Measurements from ENCODE around the gene ANO10.

- TF ChIP-seq CTCF (IDR thresholded peaks at IDR 0.05) (no peak), EZH2 (IDR thresholded peaks at IDR 0.05; ENCODE audit: borderline replicate concordance, insufficient read depth, low read depth, low read length, poor library complexity, severe bottlenecking) (no peak)
Measured at GRCh38 chr3:43366885-43367284, 254.9 kb downstream of the ANO10 start.

Data from B cell (primary cell).